HG02870 (cell line): Measurements from ENCODE around the gene LIN28A.
"Not testable (repeated sequence)": the region's sequence is repeated elsewhere in the genome, so short reads cannot be mapped to it uniquely, and the experiment has no call there.

Source experiments
- ATAC-seq: cut with Tn5 transposase; IDR thresholded peaks from one replicate; pipeline ENCODE4 v1.9.1; 2021; ENCODE audit warnings: mild to moderate bottlenecking, moderate library complexity; ENCODE audit not compliant: unreplicated experiment

The LIN28A gene

DNA sequence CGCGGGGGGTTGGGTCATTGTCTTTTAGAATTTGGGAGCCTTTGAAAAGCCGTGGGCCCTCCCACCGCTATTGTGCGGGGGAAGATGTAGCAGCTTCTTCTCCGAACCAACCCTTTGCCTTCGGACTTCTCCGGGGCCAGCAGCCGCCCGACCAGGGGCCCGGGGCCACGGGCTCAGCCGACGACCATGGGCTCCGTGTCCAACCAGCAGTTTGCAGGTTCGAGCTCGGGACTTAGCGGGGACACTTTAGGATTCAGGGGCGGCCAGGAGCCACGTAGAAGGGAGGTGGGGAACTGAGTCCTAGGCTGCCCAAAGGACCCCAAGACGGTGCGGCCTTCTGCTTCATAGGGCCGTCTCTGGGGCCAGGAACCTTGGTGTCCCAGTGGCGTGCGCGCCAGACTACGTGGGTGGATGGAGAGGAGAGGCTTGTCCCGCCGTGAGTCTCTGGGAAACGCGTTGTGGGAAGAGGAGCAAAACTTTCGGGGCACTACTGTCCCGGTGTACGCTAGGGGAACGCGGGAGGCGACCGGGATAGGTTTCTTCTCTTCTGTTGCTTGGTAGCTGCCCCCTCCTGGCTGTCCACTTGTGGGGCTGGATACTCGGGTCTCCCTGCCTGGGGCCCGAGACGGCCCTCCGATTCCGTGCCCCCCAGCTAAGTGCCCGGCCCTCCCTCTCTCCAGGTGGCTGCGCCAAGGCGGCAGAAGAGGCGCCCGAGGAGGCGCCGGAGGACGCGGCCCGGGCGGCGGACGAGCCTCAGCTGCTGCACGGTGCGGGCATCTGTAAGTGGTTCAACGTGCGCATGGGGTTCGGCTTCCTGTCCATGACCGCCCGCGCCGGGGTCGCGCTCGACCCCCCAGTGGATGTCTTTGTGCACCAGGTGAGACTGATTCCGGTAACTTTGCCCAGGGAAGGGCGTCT, at the start of gene LIN28A:
Gene LIN28A, plus strand, starts transcription at position 112 of the 918 bp plus-strand sequence. Its CDS starts 75 bp downstream, at position 187.
- no peak for ATAC-seq

- ATAC-seq, result no peak
These were observed 49.0 kb upstream of the LIN28A start for GRCh38 chr1:26361605-26362122.

GRCh38 chr1:26362331-26362730, 48.3 kb upstream of the LIN28A start:
- no peak for ATAC-seq

GRCh38 chr1:26363549-26364448, 46.8 kb upstream of the LIN28A start:
- no peak for ATAC-seq

DNA sequence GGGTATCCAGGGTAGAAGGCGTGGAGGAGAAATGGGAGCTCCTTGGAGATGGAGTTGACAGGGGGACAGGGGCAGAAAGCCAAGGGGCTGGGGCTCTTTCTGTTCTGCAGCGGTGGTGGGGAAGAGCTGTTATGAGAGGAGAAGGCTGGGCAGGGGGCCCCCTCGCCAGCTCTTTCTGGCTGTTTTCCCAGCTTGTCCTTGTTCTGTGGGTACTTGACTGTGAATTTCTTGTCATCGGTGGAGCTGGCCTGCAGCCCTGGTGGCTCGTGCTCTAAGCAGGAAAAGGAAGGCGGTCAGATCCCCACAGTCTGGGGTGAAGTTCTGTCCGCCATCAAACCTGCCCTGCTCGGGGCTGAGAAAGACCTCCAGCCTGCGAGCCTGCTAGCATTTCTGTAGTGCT, 45.7 kb upstream of the LIN28A start:
- no peak for ATAC-seq

DNA sequence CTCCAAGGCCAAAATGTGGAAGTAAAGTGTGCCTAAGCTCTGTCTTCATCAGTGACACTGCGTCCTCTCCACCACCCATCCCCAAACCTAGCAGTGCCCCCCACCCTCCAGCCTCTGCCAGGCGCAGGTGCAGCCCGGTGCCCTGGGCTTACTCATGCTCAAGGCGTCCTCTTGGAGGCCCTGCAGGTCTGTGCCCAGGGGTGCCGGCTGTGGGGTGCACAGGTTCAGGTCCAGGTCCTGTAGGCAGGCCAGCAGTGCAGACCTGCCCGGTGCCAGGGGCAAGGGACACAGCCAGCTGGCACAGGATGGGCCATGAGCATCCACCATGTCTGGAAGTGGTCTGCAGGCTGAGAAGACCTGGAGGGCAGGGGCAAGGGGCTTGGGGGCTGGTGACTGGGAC, 43.2 kb upstream of the LIN28A start:
- no peak for ATAC-seq

DNA sequence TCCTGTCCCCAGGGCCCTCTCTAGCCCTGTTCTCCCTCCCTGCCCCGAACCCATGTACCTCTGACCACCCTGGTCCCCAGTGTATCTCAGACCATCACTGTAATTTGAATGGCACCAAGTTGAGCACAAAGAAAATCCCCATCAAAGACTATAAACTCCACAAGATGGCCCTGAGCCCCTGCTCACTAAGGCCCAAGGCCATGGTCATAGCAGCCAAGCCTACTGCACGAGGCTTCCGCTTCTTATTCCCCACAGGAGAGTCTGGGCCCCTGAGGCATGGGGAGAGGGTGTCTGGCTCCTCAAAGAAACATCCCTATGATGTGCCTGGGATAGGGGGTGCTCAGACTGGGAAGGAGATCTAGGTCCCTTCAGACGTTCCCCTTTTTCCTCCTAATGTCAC, 42.6 kb upstream of the LIN28A start:
- ATAC-seq, result no peak

DNA sequence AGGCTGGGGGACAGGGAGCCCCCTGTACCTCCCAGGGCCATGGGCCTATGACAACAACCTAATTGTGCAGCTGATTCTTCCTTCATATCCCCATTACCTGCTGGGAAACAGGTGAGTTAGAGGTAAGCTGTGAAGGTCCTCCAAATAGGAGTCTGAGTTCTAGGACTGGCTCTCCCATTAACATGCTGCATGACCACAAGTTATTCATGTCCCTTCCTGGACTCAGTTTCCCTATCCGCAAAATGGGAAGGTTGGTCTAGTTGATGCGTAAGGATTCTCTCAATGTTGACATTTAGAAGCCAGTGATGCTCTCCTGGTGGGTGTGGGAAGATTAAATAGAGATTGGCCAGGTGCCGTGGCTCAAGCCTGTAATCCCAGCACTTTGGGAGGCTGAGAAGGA, 42.1 kb upstream of the LIN28A start:
- no peak for ATAC-seq

DNA sequence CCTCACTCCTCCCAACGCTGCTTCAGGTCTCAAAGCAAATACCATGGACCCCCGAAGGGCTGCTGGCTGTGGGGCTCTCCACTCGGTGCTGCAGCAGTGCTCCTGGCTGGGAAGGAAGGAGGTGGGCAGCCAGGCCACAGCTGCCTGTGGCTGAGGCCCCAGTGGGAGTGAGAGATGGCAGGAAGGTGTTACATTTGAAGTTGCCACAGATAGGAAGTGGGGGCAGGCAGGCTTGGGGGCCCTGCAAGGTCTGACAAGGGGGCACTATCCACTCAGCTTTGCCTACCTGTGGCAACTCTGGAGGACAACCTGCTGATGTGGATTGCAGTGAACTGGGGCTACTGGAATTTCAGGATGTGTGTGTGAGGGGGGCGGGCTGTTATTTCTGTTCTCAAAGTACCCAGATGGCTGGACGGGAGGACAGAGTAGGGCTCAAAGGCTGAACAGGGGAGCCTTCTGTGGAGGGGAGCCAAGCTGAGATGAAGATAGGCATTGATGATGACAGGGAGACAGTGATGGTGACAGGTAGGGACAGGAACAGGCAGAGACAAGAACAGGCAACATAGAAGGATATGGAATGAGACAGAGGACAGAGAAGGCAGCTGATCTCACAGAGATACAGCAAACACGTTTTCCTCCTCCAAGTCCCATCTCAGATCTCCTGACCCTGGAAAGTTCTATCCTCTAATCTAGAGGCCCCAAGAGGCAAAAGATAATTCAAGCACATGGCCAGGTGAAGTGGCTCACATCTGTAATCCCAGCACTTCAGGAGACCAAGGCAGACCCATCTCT, 39.8 kb upstream of the LIN28A start:
- no peak for ATAC-seq

GRCh38 chr1:26372039-26372438, 38.6 kb upstream of the LIN28A start:
- no peak for ATAC-seq

- not testable (repeated sequence) for ATAC-seq
These were observed 38.0 kb upstream of the LIN28A start, which contains the start of gene ZNF683 for GRCh38 chr1:26372611-26373010. Gene ZNF683, minus strand, starts transcription at chr1:26372750. Its CDS starts 4,179 bp downstream, at chr1:26368571.

DNA sequence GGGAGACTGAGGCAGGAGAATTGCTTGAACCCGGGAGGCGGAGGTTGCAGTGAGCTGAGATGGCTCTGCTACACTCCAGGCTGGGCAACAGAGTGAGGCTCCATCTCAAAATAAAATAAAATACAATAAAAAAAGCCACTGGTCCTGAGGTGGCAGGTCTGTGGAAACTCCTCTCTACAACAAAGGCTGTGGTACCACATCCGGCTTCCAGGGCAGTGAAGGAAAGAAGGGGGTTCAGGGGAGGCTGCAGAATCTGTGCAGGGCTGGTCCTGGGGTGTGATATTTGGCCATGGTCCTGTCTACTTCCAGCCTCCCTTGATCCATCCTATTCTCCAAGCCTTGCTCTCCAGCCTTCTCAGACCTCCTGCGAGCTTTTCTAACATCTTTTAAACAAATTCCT, 37.3 kb upstream of the LIN28A start:
- ATAC-seq, result no peak

GRCh38 chr1:26373789-26374188, 36.8 kb upstream of the LIN28A start:
- no peak for ATAC-seq

DNA sequence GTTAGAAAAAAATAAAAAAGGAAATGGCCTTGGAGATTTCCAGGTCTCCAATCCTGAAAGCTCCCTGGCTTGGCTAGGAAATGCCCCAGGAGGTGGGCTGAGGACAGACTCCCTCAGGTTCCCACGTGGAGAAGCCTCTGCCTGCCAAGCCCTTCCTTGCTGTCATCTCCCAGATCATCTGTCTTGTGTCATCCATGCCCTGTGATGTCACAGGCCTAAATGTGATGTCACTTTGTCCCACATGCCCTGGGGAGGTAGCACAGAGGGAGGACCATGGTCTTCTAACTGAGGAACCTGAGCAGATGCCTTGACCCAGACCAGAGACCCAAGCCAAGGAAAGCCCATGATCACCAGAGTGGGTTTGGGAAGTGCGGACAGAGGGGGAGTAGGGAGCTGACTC, 36.3 kb upstream of the LIN28A start:
- ATAC-seq, result not testable (repeated sequence)

DNA sequence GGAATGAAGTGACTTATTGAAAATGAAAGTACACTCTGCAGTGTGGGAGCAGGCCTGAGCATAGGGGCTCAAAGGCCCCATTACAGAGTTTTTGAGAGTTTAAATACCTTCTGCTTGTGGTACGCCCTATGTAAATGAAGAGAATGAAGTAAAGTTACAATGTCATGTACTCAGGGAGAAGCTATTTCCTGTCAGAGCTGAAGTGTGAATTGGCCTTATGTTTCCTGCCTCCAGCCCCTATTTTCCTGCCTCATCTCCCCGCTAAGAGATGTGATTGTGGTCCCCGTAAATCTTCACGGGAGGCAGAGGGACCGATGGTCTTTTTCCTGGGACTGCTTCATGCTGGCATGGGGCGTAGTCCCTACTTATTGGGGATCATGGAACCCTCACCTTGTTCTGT, 35.5 kb upstream of the LIN28A start:
- no peak for ATAC-seq

DNA sequence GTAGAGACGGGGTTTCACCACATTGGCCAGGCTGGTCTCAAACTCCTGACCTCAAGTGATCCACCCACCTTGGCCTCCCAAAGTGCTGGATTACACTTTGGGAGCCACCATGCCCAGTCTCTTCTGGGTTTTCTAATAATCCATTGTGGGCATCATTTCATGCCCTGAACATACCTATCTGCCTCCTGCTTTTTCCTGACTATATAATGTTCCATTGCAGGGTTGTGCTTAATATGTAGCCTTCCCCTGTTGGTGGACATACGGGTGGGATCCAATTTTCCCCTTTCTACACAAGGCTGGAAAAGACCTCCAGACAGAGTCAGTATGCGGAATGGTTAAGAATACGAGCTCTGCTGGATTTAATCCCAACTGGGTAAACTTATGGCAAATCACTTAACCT, 34.6 kb upstream of the LIN28A start:
- no peak for ATAC-seq

DNA sequence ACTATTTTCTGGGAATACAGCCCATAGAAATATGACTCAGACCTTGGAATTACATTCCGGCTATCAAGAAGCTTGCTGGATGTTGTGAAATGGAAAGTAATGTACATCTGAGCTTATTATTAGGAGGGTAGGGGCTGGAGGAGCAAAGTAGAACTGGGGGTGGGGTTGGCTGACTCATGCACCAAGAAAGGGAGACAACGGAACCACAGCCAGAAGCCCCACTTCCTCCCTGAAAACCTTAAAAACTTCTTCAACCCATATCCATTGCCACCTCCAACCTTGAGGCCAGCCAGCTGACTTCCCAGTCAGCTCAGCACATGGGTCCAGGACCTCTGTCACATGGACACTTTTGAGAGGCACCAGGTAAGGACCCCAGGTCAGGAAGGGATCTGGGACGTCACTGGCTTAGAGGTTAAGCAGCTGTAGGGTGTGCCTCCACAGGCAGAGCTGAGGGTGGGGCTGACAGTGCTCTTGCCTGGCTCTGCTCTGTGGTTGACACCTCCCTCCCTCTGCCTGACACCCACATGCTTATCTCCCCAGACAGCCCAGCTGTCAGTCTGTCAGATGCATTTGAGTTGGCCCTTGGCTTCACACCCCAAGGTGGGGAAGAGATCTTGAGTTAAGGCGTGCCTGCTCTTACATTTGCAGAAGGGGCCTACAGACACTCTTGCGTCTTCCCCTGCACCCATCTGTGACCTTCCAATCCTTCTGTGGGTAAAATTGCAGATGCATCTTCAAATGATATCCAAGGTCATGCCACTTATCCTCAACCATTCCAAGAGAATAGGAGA, 32.3 kb upstream of the LIN28A start:
- ATAC-seq, result peak; percentile 58

- ATAC-seq, result no peak
These were observed 31.8 kb upstream of the LIN28A start for GRCh38 chr1:26378879-26379251.

- ATAC-seq, result no peak
These were observed 26.5 kb upstream of the LIN28A start for GRCh38 chr1:26384076-26384475.

GRCh38 chr1:26385063-26385462, 25.6 kb upstream of the LIN28A start:
- not testable (repeated sequence) for ATAC-seq
